ENCODE data around the gene FAM168B. TPM values are rescaled to one million over a fixed set of nuclear protein-coding genes. Genes with fewer than 3 reads are reported as not detected.

The FAM168B gene
- total and polyA plus RNA-seq, 12 donors, result 17.3 to 112 (median 85.0) TPM

DNA sequence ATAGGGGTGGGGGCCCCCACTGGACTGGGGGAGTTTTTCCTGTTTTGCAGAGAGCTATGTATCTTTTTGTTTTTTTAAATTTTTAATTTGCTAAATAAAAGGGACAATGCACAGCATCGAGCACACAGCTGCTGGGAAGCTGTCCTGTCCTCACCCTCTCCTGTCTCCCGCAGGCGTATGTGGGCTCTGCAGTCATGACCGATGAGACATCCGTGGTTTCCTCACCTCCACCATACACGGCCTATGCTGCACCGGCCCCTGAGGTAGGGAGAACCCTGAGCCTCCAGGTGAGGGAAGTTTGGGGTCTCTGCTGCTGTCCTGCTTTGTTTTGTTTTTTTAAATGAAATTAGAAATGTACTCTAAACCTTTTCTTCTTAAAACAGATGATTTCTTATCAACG, 39.5 kb upstream of the FAM168B start:
- Histone ChIP-seq H3K4me1 (no peaks in the 10 kb centered on the region), H3K36me3 (peaks cover 0 to 99% (median 28%) of the 10 kb centered on the region in 9 donors), H3K27me3 (no peaks in the 10 kb centered on the region), H3K27ac (no peak overlapping the region), H3K4me3 (no peak overlapping the region), H3K9me3 (peaks cover 0 to 5% (median 0%) of the 10 kb centered on the region in 11 donors)
- intact Hi-C loops (cut with DNase I), result loop anchor here in 1 of 10 donors (10.0 kb wide), 1 partner anchor 88 kb away; no protein-coding TSS in a partner anchor
- WGBS, 2 donors, result 90 to 91% methylated on average over 8 of the region's 8 CpGs
- DNase-seq (no peak), ATAC-seq (no peak)
- TF ChIP-seq, protein P1, sequence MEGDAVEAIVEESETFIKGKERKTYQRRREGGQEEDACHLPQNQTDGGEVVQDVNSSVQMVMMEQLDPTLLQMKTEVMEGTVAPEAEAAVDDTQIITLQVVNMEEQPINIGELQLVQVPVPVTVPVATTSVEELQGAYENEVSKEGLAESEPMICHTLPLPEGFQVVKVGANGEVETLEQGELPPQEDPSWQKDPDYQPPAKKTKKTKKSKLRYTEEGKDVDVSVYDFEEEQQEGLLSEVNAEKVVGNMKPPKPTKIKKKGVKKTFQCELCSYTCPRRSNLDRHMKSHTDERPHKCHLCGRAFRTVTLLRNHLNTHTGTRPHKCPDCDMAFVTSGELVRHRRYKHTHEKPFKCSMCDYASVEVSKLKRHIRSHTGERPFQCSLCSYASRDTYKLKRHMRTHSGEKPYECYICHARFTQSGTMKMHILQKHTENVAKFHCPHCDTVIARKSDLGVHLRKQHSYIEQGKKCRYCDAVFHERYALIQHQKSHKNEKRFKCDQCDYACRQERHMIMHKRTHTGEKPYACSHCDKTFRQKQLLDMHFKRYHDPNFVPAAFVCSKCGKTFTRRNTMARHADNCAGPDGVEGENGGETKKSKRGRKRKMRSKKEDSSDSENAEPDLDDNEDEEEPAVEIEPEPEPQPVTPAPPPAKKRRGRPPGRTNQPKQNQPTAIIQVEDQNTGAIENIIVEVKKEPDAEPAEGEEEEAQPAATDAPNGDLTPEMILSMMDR (IDR thresholded peaks at IDR 0.05), result no peak

DNA sequence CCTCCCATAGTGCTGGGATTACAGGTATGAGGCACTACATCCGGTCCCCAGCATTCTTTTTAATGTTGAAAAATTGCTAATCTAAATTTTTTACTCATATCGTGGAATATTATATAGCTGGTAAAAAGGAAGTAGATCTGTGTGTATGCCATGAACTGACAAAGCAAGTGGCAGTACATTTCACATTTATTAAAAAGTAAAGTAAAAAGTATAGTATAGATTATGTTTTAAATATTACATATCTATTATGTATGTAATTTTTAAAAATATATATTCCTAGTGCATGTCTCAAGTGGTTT, 37.0 kb upstream of the FAM168B start:
- intact Hi-C loops (cut with DNase I), result loop anchor here in 1 of 10 donors (10.0 kb wide), 1 partner anchor 85 kb away; no protein-coding TSS in a partner anchor
- DNase-seq, result no peak
- TF ChIP-seq, protein P1 (IDR thresholded peaks at IDR 0.05), result no peak
- WGBS, 2 donors, result 97 to 100% methylated on average over 2 of the region's 2 CpGs
- Histone ChIP-seq H3K4me1 (no peaks in the 10 kb centered on the region), H3K27me3 (no peaks in the 10 kb centered on the region), H3K27ac (no peak overlapping the region), H3K9me3 (peaks cover 0 to 5% (median 0%) of the 10 kb centered on the region in 11 donors), H3K4me3 (no peak overlapping the region), H3K36me3 (peaks cover 0 to 100% (median 47%) of the 10 kb centered on the region in 9 donors)
- ATAC-seq, result no peak

DNA sequence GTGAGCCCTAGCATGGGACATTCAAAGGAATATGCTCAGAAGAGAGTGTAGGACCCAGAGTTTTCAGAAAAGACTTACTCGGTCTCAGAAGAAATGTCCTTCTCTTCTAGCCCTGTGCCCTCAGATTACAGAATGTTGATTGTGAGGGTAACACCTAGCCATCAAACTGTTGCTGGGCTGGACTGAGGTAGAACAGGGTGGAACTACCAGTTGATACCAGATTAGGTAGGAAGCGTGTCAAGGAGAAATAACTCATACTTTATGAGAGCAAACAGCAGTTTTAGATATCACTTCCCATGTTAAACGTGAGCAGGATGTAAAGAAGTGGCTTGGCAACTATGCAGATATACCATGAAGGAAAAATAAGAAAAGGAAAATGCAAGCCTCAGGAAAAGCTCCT, 34.7 kb upstream of the FAM168B start:
- Histone ChIP-seq H3K9me3 (peaks cover 0 to 5% (median 0%) of the 10 kb centered on the region in 11 donors), H3K4me3 (no peak overlapping the region), H3K27me3 (no peaks in the 10 kb centered on the region), H3K27ac (no peak overlapping the region), H3K4me1 (no peaks in the 10 kb centered on the region), H3K36me3 (peaks cover 0 to 91% (median 47%) of the 10 kb centered on the region in 9 donors)
- WGBS, 2 donors, result 88 to 93% methylated on average over 3 of the region's 3 CpGs
- TF ChIP-seq, protein P1 (IDR thresholded peaks at IDR 0.05), result no peak
- ATAC-seq (no peak), DNase-seq (no peak)
- intact Hi-C loops (cut with DNase I), result no loop called here

DNA sequence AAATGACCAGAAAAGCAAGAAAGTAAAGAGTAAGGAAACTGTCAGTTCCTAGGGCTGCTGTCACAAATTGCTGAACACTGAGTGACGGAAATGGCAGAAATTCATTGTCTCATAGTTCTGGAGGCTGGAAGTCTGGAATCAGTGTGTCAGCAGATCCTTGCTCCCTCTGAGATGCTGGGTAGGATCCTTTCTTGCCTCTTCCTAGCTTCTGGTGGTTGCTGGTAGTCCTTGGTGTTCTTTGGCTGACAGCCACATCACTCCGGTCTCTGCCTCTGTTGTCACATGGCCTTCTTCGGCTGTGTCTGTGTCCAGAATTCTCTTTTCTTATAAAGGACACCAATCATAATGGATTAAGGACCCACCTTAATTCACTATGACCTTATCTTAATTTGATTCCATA, 33.8 kb upstream of the FAM168B start:
- 79 to 87% methylated on average over 3 of the region's 3 CpGs for WGBS, 2 donors
- Histone ChIP-seq H3K9me3 (peaks cover 0 to 5% (median 0%) of the 10 kb centered on the region in 11 donors), H3K4me3 (no peak overlapping the region), H3K27me3 (no peaks in the 10 kb centered on the region), H3K36me3 (peaks cover 0 to 91% (median 47%) of the 10 kb centered on the region in 9 donors), H3K27ac (no peak overlapping the region), H3K4me1 (no peaks in the 10 kb centered on the region)
- DNase-seq (no peak), ATAC-seq (no peak)
- TF ChIP-seq, protein P1 (IDR thresholded peaks at IDR 0.05), result no peak
- intact Hi-C loops (cut with DNase I), result no loop called here
